HepG2 (cell line): ENCODE results near the gene SPOP. TPM values are rescaled to one million over a fixed set of nuclear protein-coding genes. Genes with fewer than 3 reads are reported as not detected.

Experiments used
- ARID4A ChIP-seq: sonication (generic); formaldehyde crosslinking; IDR thresholded peaks from 2 replicates; pipeline ENCODE4 v1.5.0; 2020; ENCODE audit warnings: mild to moderate bottlenecking, missing genetic modification reagents, borderline replicate concordance
- ATF7 ChIP-seq, 2 experiments: fragments of 450-650 bp in 1 of 2; sonication (generic) in 1 of 2; formaldehyde crosslinking in 1 of 2; IDR thresholded peaks; 2 replicates each; pipeline versions ENCODE4 v1.4.0 to v1.6.1; 2016 to 2020; ENCODE audit warnings: antibody characterized with exemption in 1 of 2, mild to moderate bottlenecking in 1 of 2, missing genetic modification reagents in 1 of 2
- GLI4 ChIP-seq: sonication (generic); formaldehyde crosslinking; IDR thresholded peaks from 2 replicates; pipeline ENCODE4 v1.5.1; 2020; ENCODE audit warnings: missing genetic modification reagents, mild to moderate bottlenecking, moderate library complexity, borderline replicate concordance
- HOXA3 ChIP-seq: sonication (generic); formaldehyde crosslinking; IDR thresholded peaks from 2 replicates; pipeline ENCODE4 v1.5.0; 2020; ENCODE audit warnings: missing genetic modification reagents
- JUNB ChIP-seq: sonication (generic); formaldehyde crosslinking; IDR thresholded peaks from 2 replicates; pipeline ENCODE4 v1.8.0; 2022; ENCODE audit warnings: missing genetic modification reagents, mild to moderate bottlenecking, borderline replicate concordance
- KAT8 ChIP-seq: IDR thresholded peaks from 2 replicates; pipeline ENCODE4 v1.6.1; 2016; ENCODE audit warnings: missing genetic modification reagents, missing compliant biosample characterization
- MED1 ChIP-seq: sonication (generic); formaldehyde crosslinking; IDR thresholded peaks from 2 replicates; pipeline ENCODE4 v1.4.0; 2020; ENCODE audit warnings: missing genetic modification reagents
- MEIS1 ChIP-seq: sonication (generic); formaldehyde crosslinking; IDR thresholded peaks from 2 replicates; pipeline ENCODE4 v1.9.0; 2021; ENCODE audit warnings: mild to moderate bottlenecking, missing genetic modification reagents, moderate library complexity, borderline replicate concordance
- MXI1 ChIP-seq: IDR thresholded peaks from 3 replicates; pipeline ENCODE4 v1.6.1; 2012; ENCODE audit warnings: low read depth, low read length, inconsistent platforms, borderline replicate concordance
- PAXIP1 ChIP-seq: sonication (generic); formaldehyde crosslinking; conservative IDR thresholded peaks from 2 replicates; pipeline ENCODE4 v1.4.0; 2020; ENCODE audit warnings: mild to moderate bottlenecking, missing genetic modification reagents, moderate library complexity
- PITX1 ChIP-seq: sonication (generic); formaldehyde crosslinking; IDR thresholded peaks from 2 replicates; pipeline ENCODE4 v1.5.1; 2020; ENCODE audit warnings: mild to moderate bottlenecking, missing genetic modification reagents
- SAP130 ChIP-seq: IDR thresholded peaks from 2 replicates; pipeline ENCODE4 v1.6.1; 2016; ENCODE audit warnings: low read depth
- SOX5 ChIP-seq: IDR thresholded peaks from 2 replicates; pipeline ENCODE4 v1.6.1; 2016; ENCODE audit warnings: borderline replicate concordance
- ZFY ChIP-seq: sonication (generic); formaldehyde crosslinking; IDR thresholded peaks from 2 replicates; pipeline ENCODE4 v1.4.0; 2020; ENCODE audit warnings: missing genetic modification reagents
- ZNF260 ChIP-seq: sonication (generic); formaldehyde crosslinking; IDR thresholded peaks from 2 replicates; pipeline ENCODE4 v1.4.0; 2020; ENCODE audit warnings: missing genetic modification reagents, low read depth, mild to moderate bottlenecking, borderline replicate concordance
- ZNF550 ChIP-seq: sonication (generic); formaldehyde crosslinking; IDR thresholded peaks from 2 replicates; pipeline ENCODE4 v1.4.0; 2020; ENCODE audit warnings: mild to moderate bottlenecking, missing genetic modification reagents, borderline replicate concordance
- ZNF746 ChIP-seq: sonication (generic); formaldehyde crosslinking; IDR thresholded peaks from 2 replicates; pipeline ENCODE4 v1.8.0; 2022; ENCODE audit warnings: mild to moderate bottlenecking, missing genetic modification reagents
- ZNF800 ChIP-seq: sonication (generic); formaldehyde crosslinking; IDR thresholded peaks from 2 replicates; pipeline ENCODE4 v1.4.0; 2020; ENCODE audit warnings: missing genetic modification reagents
- polyA plus RNA-seq, 8 experiments: library from polyadenylated mRNA; depleted of rRNA in 3 of 8; stranded (reverse) in 7 of 8; unstranded in 1 of 8; fragments of >200 nt; fragmentation: Illumina TruSeq in 4 of 8; extraction: Trizol in 4 of 8; gene quantifications; 2 replicates each; pipeline versions ENCODE4 v1.2.1 to v1.2.3, GENCODE V29; 2011 to 2016; ENCODE audit warnings: low read depth in 4 of 8, missing spikeins in 1 of 8, mixed read lengths in 1 of 8; ENCODE audit not compliant: insufficient read depth in 1 of 8
- total RNA-seq, 5 experiments: library from RNA; depleted of rRNA; stranded (reverse); fragments of >200 nt; fragmentation: Illumina TruSeq; extraction: Trizol; gene quantifications; 2 replicates each; pipeline ENCODE4 v1.2.3, GENCODE V29; 2016; ENCODE audit warnings: low read depth in 1 of 5

Gene SPOP
- total and polyA plus RNA-seq, 2 of the 13 experiments (the other 11 are each of a cell fraction or from before 2014, with no cell fraction given) = 52.8 to 60.8 TPM

GRCh38 chr17:49567871-49568694 is 109.8 kb downstream of the SPOP start (continued):
- 0 out of 2 replicates have a peak, but pooled peaks have one; percentile 26 for TF ChIP-seq PAXIP1 (CRISPR knock-in tag)
- no peak for TF ChIP-seq ATF7 (IDR thresholded peaks at IDR 0.05)
- TF ChIP-seq ATF7 (CRISPR knock-in tag; IDR thresholded peaks at IDR 0.05) = no peak
- TF ChIP-seq MED1 = 0 out of 2 replicates have a peak, but pooled peaks have one; percentile 14
- peak; percentile 56; the same call in 1 of the 2 replicates for TF ChIP-seq SOX5 (CRISPR knock-in tag)
- peak; percentile 57; the same call in 1 of the 2 replicates for TF ChIP-seq KAT8
- no peak for TF ChIP-seq JUNB (CRISPR knock-in tag)
- peak; percentile 63; the same call in 1 of the 2 replicates for TF ChIP-seq ZFY (CRISPR knock-in tag)
- peak; percentile 72; the same call in 1 of the 2 replicates for TF ChIP-seq ARID4A (CRISPR knock-in tag)
- 0 out of 2 replicates have a peak, but pooled peaks have one; percentile 27 for TF ChIP-seq ZNF260
- peak; percentile 83; the same call in 1 of the 2 replicates for TF ChIP-seq GLI4 (CRISPR knock-in tag)
- 0 out of 2 replicates have a peak, but pooled peaks have one; percentile 49 for TF ChIP-seq ZNF550
- peak; percentile 67; the same call in 1 of the 2 replicates for TF ChIP-seq ZNF746 (CRISPR knock-in tag)
- TF ChIP-seq ZNF800 (CRISPR knock-in tag) = peak; percentile 26; the same call in 1 of the 2 replicates
- TF ChIP-seq PITX1 = peak; percentile 77
- peak; percentile 86 for TF ChIP-seq MEIS1
- peak; percentile 77 for TF ChIP-seq SAP130 (CRISPR knock-in tag)
- peak; percentile 65; the same call in 2 of the 3 replicates for TF ChIP-seq MXI1
- peak; percentile 63; the same call in 1 of the 2 replicates for TF ChIP-seq HOXA3
